NOMO-1 (cell line): ENCODE data around the gene NTF4.
"Not testable (repeated sequence)": the region's sequence is repeated elsewhere in the genome, so short reads cannot be mapped to it uniquely, and the experiment has no call there.

Experiments used
- DNase-seq, 2 experiments: peaks; one replicate each; lab custom pipeline; 2025; ENCODE audit not compliant: unreplicated experiment in 2 of 2; lab: John Stamatoyannopoulos, UW

Gene NTF4

GRCh38 chr19:49024233-49024632, 40.4 kb downstream of the NTF4 start, which contains the start of gene CGB3:
TSS of gene CGB3 (minus strand) at chr19:49024333. CDS start at chr19:49023971, 362 bp downstream.
- not testable (repeated sequence) for DNase-seq

DNA sequence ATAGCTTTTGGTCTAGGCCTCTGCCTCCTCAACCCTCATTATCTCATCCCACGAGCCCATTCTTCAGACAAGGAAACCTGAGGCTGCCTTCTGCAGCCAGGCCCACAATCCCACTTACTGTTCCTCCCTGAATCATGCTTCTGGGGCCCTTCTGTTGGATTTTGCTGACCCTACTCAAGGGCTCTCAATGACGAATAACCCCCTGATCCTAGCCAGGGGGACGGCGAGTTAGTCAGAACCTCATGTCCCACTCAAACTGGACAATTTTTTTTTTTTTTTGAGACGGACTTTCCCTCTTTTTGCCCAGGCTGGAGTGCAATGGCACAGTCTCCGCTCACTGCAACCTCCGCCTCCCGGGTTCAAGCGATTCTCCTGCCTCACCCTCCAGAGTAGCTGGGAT, 42.5 kb downstream of the NTF4 start:
- DNase-seq = no peak

- DNase-seq = no peak
Observed at GRCh38 chr19:49020931-49021895, 43.4 kb downstream of the NTF4 start.

DNA sequence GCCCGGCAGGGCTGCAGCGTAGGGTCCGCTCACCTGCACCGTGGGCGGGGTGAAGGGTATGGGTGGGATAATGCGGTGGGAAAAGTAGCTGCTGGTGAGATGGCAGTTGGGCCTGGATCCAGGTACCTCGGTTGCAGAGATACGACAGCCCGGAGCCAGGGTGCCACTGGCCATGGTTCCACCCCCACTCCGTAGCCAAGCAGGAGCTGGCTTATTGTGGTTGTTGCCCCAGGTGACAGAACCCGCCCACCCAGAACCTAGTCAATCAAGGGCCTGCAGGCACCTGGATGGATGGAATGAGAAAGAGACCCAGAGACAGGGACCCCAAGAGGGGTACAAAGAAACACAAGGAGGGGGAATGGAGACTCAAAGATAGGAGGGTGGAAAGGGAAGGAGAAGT, 44.3 kb downstream of the NTF4 start:
- no peak for DNase-seq

DNA sequence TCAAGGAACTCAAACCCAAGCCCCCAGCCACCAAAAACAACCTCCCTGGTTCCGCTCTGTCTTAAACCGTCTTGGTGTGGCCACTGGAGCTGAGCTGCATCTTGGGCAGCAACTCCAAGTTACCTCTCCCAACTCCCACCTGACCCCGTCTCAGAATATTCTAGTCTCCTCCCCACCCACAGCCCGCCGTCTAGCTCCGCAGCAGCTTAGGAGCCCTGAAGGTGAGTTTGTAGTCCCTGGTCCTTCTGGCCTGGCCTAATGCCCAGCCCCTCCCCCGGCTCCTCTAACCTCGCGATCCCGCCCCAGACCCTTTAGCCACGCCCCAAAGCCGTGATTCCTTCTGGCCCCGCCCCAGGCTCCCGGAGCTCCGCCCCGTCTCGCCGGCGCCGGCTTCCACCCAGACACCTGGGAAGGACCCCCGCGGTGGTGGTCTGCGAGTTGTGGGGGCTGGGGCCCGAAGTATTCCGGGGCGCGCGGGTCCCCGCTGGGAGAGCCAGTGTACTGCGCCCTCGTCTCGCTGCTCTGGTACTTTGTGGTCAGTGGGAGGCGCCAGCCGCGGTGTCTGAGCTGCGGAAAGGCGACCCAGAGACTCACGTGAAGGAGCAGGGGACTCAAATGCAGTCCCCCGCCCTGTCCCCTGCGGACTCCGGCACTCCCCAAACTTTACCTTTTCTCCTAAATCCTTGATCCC, 45.2 kb downstream of the NTF4 start:
- DNase-seq = peak in 1 of 2 experiments; percentile 21

GRCh38 chr19:49018388-49019241, 46.0 kb downstream of the NTF4 start:
- not testable (repeated sequence) for DNase-seq

GRCh38 chr19:49017666-49018351, 46.8 kb downstream of the NTF4 start:
- DNase-seq = peak; percentile 56 to 61

GRCh38 chr19:49017041-49017665, 47.5 kb downstream of the NTF4 start, which contains the start of gene LHB:
TSS of gene LHB (minus strand) at chr19:49017091. CDS start at chr19:49017081, 10 bp downstream.
- DNase-seq = no peak

GRCh38 chr19:49016067-49016839, 48.4 kb downstream of the NTF4 start:
- DNase-seq = no peak

- no peak for DNase-seq
Observed at GRCh38 chr19:49014870-49015255, 49.8 kb downstream of the NTF4 start.

DNA sequence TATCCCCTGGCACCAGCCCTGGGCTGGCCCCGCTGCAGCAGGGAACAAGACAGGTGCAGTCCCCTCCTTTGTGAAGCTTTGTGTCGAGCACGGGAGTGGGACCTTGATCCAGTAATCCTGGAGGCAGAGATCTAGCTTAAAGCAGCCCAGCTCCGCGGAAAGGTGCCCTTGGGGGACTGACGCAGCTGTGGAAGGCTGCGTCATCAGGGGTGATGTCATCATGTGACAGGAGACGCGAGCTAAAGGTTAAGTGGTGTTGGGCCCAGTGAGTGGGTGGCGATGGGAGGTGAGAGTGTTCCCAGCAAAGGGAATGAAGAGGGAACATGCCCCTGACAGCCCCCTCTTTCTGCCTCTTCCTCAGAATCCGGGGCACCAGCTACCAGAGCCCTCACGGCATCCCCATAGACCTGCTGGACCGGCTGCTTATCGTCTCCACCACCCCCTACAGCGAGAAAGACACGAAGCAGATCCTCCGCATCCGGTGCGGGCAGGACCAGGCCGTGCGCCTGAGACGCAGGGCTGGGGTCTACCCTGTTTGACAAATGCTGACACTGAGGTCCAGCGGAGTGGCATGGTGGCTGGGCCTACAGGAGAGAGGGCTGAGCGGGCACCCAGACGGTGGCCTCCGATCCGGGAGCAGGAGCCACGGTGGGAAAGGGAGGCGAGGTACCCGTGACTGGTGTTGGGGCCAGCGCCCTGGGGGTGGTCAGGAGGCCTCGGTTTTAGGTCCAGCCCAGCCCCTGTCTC, 50.3 kb downstream of the NTF4 start:
- no peak for DNase-seq

DNA sequence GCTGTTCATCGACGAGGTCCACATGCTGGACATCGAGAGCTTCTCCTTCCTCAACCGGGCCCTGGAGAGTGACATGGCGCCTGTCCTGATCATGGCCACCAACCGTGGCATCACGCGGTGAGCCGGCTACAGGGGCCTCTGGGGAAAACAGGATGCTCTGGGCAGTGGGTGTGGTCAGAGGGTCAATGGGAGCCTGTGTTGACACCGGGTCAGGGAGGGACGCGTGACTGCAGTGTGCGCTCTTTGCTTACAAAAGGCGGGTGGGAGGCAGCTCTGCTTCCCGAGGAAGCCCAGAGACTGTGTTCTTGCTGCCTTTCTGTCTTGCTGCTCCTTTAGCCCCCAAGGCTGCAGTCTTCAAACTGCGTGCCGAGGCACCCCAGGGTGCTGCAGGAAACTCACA, 53.4 kb downstream of the NTF4 start:
- DNase-seq = no peak
